Activated CD8-positive, alpha-beta memory T cell treated with anti-CD3 and anti-CD28 coated beads, Interleukin-2, amount 50 U/mL, for 48 hours (primary cell): ENCODE results near the gene CRYBB2.
"Not testable (repeated sequence)": the region's sequence is repeated elsewhere in the genome, so short reads cannot be mapped to it uniquely, and the experiment has no call there.

Source experiments
- DNase-seq: peaks from one replicate; pipeline ENCODE4 v3.0.0-alpha.2; 2020

Gene CRYBB2, protein sequence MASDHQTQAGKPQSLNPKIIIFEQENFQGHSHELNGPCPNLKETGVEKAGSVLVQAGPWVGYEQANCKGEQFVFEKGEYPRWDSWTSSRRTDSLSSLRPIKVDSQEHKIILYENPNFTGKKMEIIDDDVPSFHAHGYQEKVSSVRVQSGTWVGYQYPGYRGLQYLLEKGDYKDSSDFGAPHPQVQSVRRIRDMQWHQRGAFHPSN

DNA sequence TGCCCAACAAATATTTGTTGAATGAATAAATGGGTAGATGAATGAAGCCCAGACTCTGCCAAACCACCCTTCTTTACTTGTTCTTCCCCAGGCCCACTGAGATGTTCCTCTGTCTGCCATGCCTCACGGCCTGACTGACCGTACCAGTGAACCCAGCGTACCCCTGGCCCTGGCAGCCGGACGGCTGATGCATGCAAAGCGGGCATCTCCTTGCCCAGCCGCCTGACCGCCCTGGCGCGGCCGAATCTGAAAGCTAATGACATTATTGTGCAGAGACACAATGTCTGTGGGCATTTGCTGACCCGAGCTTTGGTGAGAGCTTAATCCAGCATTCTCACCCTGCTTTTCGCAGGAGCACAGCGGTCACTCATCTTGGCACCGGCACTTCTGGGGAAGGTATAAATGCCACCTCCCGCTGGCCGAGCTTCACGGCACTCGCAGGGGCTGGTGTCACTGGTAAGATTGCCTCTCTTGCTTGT lies at the start of gene CRYBB2:
CRYBB2 (plus strand) TSS at position 429 of the 479 bp plus-strand sequence. CDS start 1,791 bp downstream, outside the sequence.
- DNase-seq = no peak

DNA sequence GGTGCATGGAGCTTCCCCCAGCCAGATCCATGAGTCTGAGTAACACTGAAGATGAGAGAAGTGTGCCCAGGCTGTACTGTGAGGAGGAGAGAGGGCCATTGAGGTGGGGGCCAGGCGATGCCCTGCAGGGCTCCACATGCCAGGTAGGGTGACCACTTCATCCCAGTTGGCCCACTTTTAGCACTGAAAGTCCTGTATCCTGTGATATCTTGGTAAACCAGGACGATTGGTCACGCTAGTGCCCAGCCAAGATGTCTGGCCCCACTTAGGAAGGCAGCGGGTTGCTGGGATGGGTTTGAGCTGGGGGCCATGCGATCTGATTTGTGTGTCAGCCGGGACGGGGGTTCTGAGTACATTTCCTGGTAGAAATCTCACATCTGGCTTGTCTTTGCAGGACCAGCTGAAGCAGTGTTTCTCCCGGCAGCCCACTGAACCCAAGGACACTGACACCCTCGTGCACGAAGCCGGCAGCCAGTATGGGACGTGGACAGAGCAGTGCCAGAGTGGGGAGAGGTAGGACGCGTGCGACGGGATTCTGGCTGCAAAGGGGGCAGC lies 48.9 kb upstream of the CRYBB2 start:
- DNase-seq = no peak

GRCh38 chr22:25172153-25172552 lies 47.3 kb upstream of the CRYBB2 start:
- no peak for DNase-seq

DNA sequence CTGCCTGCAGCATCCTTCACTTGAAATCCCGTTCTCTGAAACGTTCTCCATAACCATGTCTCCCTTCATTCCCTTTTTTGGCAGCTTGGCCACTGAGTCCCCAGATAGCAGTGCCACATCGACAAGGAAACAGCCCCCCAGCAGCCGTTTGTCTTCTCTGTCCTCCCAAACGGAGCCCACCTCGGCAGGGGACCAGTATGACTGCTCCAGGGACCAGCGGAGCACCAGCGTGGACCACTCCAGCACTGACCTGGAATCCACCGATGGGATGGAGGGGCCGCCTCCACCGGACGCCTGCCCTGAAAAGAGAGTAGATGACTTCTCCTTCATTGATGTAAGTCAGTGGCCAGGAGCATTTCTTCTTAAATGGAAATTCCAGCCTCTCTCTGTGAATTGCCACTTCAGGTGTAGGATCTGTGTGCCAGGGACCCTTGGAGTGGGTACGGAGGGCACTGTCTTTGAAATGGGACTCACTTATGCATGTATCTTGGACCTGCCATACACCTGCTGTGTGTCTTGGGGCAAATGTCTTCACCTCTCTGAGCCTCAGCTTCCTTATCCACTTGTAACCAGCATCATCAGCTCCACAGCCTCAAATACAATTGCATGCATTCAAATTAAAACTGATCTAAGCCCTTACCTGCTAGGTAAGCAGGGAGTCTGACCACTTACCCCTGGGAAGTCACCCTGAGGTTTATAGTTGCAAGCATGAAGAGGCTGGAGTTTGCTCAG lies 45.1 kb upstream of the CRYBB2 start:
- DNase-seq = no peak

DNA sequence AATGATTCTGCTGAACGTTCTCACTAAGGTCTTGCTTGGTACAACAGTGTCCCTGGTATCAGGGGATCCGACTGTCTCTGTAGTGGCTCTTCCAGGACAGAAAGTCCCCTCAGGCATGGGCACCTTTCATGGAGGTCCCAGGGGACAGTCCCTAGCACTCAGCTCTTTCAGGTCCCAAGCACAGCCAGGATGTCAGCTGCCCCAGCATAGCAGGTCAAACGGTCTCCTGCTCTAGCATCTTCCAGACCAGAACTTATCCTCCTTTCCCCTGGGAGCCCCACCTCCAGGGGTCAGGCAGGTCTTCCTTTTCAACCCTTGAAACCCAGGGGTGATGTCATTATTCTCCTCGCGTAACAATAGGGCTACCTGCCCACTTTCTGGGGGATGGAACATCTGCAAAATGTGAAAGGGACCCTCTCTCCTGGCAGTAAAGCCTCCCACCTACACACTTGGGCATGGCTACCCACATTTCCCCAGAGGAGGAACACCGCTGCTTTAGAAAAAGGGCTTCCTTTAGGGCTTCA lies 44.5 kb upstream of the CRYBB2 start:
- no peak for DNase-seq

GRCh38 chr22:25176175-25176574 lies 43.3 kb upstream of the CRYBB2 start:
- DNase-seq = no peak

- DNase-seq = no peak
These were observed 42.6 kb upstream of the CRYBB2 start for GRCh38 chr22:25176799-25177198.

GRCh38 chr22:25177226-25177625 lies 42.2 kb upstream of the CRYBB2 start:
- no peak for DNase-seq

GRCh38 chr22:25177895-25178294 lies 41.5 kb upstream of the CRYBB2 start:
- DNase-seq = no peak

DNA sequence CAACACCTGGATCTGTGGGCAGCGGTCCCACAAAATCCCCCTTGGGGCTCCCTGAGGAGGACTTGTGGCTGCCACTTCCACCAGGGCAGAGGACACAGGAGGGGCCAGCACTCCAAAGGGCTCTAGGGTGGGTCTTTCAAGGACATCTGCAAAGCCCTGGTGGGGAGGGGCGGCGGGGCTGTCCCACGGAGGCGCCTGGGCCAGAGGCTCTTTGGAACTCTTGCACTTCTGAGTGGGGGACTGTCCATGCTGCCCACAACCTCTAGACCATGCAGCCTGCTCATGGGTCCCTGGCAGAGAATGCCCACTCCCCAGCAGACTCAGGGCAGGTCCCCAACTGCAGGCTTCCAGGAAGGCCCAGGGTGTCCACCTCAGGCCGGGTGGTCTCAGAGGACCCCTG lies 41.1 kb upstream of the CRYBB2 start:
- peak; percentile 60 for DNase-seq

DNA sequence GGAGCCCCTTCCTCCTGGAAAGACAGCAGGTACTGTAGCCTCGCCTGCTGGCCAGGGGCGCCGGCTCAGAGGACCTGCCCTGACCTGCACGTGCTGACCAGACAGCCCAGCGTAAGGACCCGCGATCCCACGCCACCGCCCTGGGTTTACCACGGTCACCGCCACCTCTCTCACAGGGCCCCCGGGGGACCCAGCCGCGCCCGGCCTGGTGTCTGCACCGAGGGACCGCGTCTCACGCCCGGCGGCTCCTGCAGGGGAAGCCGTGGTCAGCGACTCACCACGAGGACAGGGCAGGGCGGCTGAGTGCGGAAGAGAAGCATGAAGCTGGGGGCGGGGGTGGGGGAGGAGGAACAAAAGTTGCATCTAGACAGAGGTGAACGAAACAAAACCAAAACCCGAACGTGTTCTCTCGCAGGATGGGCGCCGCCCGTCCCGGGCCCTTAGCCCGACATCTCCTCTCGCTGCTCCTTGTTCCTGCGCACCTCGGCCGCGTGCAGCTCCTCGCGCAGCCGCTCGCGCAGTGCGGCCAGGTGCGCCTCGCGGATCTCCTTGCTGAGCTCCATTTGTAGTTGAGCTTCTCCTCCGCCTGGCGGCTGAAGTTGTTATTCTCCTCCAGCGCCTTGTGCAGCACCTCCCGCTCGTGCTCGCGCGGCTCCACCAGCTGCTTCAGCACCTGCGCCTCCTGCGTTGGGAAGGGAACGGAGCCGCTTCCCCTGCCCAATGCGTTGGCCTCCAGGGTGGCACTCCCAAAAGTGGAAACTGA lies 40.4 kb upstream of the CRYBB2 start:
- DNase-seq = not testable (repeated sequence)

GRCh38 chr22:25182131-25183110 lies 37.0 kb upstream of the CRYBB2 start:
- DNase-seq = no peak

GRCh38 chr22:25183949-25184619 lies 35.4 kb upstream of the CRYBB2 start:
- no peak for DNase-seq

- DNase-seq = no peak
These were observed 33.3 kb upstream of the CRYBB2 start for GRCh38 chr22:25186140-25186539.

DNA sequence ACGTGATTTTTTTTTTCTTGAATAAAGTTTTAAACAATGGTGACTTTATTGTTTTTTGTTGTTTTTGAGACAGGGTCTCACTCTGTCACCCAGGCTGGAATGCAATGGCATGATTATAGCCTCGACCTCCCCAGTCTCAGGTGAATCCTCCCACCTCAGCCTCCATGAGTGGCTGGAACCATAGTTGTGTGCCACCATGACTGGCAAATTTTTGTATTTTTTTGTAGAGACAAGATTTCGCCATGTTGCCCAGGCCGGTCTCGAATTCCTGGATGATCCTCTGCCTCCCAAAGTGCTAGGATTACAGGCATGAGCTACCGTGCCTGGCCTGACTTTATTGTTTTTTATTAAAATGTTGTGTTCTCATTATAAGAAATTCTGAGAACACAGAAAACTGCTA lies 32.0 kb upstream of the CRYBB2 start:
- no peak for DNase-seq

- no peak for DNase-seq
These were observed 27.0 kb upstream of the CRYBB2 start for GRCh38 chr22:25192406-25192805.

DNA sequence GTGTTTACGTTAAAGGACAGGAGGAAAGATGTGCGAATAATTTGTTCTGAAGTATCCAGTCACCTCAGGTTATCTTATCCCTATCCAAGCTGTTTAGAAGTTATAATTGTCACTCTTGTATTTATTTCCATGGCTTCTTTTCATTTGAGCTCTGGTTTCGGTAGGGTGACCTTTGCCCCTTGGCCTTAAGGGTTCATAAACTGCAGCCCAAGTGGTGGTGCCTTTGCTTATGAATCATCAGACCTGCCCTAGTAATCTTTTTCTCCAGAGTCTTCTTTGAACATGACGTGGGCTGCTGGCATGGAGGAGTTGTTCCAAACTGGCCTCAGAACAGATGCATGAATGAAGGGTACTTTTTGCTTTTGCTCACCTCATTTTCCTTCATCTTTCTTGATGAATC lies 26.3 kb upstream of the CRYBB2 start:
- DNase-seq = no peak

GRCh38 chr22:25193548-25193947 lies 25.9 kb upstream of the CRYBB2 start:
- DNase-seq = no peak

GRCh38 chr22:25196326-25196725 lies 23.1 kb upstream of the CRYBB2 start:
- no peak for DNase-seq

DNA sequence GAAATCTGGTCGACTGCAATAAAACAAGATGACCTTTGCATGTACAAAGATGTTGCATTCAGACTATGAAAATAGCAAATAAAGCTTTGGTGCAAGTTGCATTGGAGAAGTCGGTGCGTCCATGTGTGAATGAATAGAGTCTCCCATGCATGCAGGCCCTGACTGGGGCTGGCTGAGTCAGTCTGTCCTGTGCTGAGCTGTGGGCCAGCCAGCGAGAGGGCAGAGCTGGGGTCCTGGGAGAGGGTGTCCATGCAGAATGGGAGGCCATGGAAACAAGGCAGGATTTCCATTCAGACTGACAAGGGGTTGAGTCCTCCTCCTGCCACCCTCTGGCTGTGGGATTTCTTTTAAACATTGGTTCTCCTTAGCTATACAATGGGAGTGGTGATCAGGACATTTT lies 22.1 kb upstream of the CRYBB2 start:
- DNase-seq = no peak
